Posterior cingulate gyrus (tissue), 11 donors: ENCODE results near the gene SH2D6.
"Not testable (repeated sequence)": the region's sequence is repeated elsewhere in the genome, so short reads cannot be mapped to it uniquely, and the experiment has no call there.

Source experiments
- DNase-seq, 10 donors: peaks; one replicate each; pipeline versions ENCODE4 v3.0.0 to v3.0.0-alpha.2; 2020 to 2021; ENCODE audit warnings: mixed read lengths in 3 of 10
- intact Hi-C: fragments of 100-400 bp; cut with DNase I; formaldehyde crosslinking; loops from one replicate; pipeline ENCODE4 v1.15.1; 2023

The SH2D6 gene

DNA sequence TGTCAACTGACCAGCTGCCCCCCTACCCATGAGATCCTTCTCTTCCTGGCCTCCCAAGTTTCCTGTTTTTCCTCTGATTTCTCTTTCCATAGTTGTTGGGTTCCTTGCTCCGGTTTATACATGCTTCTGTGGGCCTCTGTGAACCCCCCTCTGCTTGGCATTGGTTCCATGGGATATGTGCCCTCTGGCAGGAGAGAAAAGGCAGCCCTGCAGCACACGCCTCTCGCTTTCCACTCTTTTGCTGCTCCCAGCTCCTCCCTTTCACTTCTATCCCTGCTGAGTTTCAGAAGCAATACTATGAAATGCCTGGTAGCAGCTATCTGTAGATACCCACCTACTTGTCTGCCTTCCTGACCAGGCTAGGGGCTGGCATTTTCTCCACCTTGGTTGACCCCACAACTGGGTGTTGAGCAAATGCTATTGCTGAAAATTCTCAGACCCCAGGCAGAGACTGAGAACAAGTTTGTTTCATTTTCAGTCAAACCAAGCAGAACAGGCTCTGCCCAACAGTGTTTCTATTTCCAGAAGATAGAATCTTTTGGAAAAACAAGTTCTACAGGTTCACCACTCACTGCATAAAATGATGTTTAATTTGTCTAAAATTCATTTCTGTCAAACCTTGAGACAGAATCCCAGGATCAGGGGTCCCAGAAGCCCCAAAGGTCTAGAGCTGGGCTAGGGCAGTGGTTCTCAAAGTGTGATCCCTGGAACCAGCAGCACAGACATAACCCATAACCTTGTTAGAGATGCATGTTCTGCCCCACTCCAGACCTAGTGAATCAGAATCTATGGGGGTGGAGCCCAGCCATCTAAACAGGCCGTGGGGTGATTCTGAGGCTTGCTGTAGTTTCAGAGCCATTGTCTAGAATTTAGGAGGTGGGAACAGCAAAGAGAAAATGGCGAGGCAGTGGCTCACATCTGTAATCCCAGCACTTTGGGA lies 21.7 kb upstream of the SH2D6 start:
- intact Hi-C loops = no loop called here
- DNase-seq = peak in 3 of 10 donors; percentile 43 to 64 (median 51)

DNA sequence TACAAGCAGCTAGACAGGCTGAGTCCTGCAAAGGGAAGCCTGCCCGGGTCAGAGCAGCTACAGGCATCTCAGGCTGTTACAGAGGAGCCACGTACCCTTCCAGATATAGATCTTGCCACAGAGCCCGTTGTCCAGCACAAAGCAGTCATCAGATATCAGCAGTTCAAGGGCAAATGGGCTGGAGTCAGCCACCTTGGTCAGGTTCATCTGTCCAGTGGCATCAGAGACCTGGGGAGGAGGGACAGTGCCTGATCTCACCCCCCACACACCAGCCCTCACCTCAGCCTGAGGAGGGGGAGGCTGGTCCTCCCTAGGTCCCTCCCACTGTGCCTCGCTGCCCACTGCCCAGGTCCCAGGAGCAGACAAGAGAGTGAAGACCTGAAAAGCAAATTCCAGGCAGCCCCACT lies 20.6 kb upstream of the SH2D6 start:
- DNase-seq = peak in 3 of 10 donors; percentile 25 to 61 (median 31)
- intact Hi-C loops = no loop called here

DNA sequence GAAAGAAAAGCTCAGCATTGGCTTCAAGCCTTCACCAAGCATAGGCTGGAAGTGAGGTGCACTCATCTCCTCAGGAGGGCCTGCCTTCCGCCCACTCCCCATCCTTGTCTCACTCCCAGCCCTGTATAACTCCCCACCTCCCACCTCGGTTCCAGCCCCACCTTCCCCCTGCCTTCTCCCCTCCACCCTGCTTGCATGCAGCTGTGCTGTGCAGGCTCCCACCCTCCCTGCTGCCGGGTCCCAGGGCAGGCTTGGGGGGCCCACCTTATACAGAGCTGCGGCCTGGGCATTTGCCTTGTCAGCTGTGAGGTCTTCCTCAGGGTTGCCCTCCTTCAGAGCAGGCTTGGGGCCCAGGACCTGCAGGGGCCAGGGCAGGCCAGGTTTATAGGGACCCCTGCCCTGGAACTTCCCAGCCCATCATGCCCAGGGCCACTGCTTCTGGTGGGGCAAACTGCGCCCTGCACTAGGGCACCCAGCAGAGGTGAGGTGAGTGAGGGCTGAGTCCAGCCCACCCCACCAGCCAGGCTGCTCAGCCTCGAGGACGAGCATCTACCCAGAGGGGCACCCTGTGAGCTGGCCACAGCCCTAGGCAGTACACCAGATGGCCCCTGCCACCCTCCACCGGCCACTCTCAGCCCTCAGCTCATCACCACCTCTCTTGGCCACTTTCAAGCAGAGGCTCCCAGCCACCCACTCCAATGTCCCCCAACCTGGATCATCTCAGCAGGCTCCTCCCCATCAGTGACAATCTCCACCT lies 19.9 kb upstream of the SH2D6 start:
- DNase-seq = peak in 3 of 10 donors; percentile 43 to 76 (median 65)
- intact Hi-C loops = no loop called here

DNA sequence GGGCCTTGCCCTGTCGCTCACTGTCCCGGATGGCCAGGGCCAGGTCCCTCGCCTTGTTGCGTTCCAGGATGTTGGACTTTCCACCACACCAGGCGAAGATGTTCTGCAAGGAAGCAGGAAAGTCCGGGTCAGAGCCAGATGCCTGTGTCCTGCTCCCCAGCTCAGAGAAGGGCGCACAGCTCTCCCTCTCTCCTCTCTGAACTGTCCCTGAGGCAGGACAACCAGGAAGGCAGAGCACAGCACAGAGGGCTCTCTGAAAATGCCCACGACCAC lies 19.4 kb upstream of the SH2D6 start:
- intact Hi-C loops = no loop called here
- peak in 1 of 10 donors; percentile 57 for DNase-seq

DNA sequence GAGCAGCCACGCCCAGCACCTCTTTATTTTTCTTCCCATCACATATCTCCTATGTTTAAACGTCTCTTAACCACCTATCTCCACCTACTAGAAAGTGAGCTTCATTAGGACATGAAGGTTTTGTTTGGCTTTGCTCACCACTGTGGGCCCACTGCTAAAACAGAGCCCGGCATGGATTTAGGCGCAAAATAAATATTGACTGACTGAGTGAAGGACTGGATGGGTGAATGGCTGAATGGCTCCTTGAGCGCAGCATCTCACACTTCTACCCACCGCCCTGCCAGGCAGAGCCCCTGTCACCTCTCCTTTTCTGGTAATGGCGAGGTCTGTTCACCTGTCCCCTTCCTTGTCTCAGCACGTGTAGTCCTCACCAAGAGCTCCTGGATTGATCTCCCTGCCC lies 18.5 kb upstream of the SH2D6 start:
- intact Hi-C loops = no loop called here
- peak in 2 of 10 donors; percentile 7 to 39 for DNase-seq

DNA sequence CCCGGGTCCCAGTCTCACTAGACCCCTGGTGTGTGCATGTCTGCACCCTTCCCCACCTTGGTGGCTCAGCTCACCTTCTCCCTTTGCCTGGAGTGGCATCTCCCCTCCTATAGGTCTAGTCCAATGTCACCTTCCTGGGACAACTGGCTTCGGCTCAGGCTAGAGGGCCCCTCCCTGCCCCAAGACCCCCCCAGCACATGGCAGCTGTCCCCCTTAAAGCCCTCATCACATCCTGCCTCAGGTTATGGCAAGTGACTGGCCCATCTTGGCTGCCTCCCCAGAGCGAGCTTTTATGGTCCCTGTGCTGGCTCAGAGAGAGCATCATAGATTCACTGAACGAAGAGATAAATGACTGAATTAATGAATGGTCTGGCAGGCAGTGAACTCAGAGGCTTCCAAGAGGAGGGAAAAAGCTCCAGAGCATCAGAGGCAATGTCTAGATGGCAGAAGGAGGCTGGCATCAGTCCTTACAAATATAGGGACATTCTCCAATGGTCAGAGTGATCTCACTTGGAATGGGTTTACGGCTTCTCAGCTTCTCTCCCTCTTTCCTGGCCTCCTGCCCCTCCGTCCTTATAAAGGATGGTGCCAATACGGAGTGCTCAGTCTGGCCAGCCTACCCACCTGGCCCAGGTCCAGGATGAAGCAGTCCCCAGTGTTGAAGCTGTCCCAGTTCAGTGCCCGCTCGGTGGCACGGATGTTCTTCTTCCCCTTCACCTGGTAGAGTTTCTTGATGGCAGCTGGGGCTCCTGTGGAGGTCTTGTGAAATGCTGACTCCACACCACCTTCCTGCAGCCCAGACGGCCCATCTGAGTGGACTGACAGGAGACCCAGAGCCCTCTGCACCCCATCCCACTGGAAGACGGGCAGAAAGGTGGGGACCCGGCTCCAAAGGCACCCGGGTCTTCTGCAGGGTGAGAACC lies 17.7 kb upstream of the SH2D6 start:
- DNase-seq = peak in 3 of 10 donors; percentile 39 to 59 (median 40)
- intact Hi-C loops = no loop called here

DNA sequence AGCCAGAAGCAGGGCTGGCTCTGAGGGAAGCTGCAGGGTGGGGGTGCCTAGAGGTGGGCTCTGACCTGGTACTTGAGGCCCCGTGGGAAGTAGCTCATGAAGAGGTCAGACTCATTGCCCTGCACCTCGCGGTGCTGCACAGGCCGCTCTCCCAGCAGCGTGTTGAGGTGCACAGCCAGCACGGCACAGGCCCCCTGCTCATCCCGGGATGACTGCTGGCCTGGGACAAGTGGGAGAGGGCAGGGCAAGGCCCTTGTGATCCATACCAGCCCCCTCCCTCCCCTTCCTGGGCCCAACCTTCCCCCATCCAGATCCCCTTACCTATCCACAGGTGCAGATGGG lies 17.1 kb upstream of the SH2D6 start:
- DNase-seq = peak in 2 of 10 donors; percentile 19 to 62
- intact Hi-C loops = no loop called here

DNA sequence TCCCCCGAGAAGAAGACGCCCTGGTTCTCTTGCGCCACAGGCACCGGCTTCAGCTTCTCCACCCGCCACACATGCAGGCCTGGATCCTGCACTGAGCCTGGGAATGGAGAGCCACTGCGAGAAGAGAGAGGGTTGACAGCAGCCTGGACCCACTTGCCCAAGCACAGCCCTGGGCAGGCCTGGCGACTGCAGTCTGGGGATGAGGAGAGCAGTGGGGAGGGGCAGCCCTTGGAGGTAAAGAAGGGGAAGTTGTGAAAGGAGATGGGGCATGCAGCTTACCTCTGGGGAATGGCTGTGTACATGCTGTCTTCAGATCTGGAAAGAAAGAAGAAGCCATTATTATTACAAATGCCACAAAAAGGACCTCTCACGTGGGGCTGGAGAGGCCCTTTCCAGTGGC lies 16.7 kb upstream of the SH2D6 start:
- DNase-seq = peak in 1 of 10 donors; percentile 82

DNA sequence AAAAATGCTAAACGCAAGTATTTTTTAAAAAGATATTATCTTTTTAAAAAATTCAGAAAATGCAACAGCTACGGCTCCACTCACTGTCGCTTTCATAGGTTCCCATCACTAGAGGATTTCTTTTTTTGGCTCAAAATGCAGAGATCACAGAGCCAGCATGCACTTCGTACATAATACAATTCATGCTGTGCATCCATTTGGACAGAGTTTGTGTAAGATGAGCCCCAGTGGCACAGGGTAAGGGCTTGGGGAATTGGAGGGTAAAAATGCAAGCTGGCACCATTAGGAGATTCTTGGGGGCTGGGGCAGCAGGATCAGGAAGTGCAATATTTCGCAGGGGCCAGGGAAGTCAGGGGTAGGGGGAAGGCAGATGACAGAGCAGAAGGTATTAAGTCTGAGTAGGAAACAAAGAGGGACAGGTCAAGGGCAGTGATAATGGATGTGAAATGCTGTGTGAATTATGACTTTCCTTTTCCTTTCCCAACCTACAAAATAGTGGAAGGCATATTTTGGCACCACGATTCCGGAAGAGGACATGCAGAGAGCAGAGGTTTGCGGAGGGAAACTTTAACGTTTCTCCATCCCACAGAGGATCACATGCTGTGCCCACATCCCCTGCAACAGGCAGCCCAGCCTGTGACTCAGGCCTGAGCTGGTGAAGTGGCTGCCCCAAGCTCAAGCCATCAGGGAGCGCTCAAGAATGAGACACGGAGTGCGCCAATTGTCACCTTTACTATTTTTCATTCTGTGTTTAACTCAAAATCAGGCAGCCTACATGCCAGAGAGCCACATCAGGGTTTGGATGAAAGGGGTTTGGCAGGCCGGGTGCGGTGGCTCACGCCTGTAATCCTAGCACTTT lies 13.1 kb upstream of the SH2D6 start:
- intact Hi-C loops = no loop called here
- DNase-seq = peak in 1 of 10 donors; percentile 60

More for the DNA sequence above, 16.7 kb upstream of the SH2D6 start:
- intact Hi-C loops = no loop called here

DNA sequence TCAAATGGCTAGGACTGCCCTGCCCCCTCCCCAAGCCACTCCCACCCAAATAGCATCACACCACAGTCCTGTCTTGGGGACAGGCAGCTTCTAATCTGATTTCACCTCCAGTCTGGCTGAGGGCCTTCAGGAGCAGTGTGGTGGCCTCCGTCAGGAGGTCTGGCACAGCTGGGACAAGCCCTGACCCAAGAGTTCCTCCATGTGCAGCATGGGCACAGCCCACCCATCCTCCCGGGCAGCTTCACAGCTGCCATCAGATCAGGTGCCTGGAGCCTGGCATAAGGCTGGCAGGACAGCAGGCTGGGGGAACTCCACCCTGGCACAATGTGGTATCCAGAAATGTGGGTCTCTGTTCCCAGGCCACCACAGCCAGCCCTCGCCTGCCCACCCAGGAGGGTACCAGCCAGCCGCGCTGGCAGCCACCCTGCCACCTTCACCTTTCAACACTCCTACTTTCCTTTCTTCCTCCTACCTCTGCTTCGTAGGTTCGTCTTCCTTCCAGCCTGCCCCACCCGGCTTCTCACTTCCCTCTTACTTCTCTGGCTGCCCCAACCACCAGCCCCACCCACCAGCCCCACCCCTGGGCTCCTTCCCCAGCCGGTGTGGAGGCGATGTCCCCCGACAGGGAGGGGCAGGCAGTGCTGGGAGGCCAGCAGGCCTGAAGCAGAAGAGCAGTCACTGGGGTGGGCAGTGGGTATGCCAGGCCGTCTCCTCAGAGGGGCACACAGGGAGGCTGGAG lies 8.5 kb upstream of the SH2D6 start, which contains the start of gene CAPG:
Gene CAPG (minus strand): TSS at position 522 of the 739 bp plus-strand sequence. CDS start 8,221 bp downstream, outside the sequence.
- no peak for DNase-seq
- intact Hi-C loops = no loop called here

DNA sequence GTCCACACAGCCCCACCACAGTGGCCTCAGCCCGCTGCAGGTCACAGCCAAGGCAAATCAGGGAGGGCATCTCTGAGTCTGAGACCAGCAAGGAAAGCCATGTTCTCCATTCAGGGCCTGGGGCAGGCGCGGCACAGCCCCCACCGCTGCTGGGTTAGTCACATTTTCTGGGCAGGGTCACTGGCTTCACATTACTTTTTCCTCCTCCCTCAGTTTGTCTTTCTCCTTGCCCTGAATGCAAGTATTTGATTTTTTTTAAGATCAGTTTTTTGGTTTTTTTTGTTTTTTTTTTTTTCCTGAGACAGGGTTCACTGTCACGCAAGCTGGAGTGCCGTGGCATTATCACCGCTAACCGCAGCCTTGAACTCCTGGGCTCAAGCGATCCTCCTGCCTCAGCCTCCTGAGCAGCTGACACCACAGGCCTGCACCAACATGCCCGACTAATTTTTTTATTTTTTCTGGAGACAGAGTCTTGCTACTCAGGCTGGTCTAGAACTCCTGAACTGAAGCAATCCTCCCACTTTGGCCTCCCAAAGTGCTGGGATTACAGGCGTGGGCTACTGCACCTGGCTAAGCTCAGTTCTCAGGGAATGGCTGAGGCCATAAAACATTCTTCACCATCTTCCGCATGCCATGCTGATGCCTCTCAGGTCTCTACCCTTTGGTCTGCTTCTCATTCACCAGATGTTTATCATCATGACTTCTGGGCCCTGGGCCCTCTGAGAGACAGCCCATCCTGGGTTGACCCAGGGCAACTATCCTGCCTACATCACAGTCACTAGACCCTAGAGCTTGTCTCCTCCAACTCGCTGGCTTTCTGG lies 7.7 kb upstream of the SH2D6 start:
- intact Hi-C loops = no loop called here
- no peak for DNase-seq

DNA sequence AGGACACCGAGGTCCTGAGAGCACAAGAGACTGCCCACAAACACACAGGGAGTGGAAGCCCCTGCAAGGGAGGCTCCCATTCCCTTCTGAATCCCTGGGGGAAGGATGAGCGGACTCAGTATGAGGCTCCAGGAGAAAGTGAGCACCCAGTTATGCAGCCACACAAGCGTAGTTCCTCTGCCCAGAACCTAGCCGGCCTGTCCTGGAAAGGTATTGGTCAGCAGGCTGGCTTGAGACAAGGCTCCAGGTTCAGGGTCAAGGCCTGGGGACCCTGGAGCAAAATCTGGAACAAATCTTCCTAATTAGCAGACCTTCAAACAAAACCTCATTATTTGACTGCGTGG lies 7.1 kb upstream of the SH2D6 start:
- DNase-seq = no peak
- intact Hi-C loops = no loop called here

DNA sequence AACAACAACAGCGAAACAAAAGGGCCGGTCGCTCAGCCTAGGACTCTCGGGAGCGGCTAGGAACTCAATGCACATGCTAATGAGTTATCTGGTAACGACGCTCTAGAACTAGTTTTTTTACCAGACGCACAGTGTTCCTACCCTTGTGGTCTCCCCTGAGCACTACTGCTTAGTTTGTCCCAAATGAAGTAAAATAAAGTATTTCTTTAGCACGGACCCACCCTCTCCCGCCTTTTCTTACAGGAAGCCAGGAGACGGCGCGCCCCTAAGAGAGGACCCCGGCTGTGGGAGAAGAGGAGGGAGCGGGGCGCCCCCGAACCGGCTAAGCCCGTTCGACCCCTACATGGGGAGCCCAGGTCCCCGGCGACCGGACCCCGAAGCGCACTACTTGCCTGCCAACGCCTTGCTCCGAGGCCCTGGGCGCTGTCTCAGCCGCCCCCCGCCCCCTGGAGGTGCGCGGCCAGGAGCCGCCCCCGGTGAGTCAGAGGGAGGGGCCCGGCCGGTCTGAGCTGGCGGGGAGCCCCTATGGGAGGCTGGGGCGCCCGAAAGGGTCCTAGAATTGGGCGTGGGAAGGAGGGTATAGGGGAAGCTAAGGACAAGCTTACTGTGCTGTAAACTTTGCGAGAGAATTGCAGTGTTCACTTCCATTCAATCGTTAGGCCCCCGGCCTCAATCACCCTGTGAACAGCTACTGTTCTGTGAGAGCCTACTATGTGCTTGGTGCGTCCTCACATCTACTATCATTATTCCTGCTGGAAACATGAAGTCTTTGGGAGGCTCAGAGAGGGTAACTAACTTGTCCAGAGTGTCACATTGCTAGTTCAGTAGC lies 4.7 kb upstream of the SH2D6 start:
- intact Hi-C loops = no loop called here

DNA sequence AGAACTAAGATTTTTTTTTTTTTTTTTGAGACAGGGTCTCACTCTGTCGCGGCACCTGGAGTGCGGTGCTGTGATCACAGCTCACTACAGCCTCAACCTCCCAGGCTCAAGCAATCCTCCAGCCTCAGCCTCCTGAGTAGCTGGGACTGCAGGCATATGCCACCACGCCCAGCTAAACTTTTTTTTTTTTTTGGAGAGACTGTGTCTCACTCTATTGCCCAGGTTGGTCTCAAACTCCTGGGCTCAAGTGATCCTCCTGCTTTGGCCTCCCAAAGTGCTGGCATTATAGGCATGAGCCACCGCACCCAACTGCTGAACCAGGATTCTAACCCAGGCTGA lies 4.1 kb upstream of the SH2D6 start:
- DNase-seq, intact Hi-C loops: not testable (repeated sequence)

More for the DNA sequence above, 4.7 kb upstream of the SH2D6 start:
- DNase-seq = no peak

DNA sequence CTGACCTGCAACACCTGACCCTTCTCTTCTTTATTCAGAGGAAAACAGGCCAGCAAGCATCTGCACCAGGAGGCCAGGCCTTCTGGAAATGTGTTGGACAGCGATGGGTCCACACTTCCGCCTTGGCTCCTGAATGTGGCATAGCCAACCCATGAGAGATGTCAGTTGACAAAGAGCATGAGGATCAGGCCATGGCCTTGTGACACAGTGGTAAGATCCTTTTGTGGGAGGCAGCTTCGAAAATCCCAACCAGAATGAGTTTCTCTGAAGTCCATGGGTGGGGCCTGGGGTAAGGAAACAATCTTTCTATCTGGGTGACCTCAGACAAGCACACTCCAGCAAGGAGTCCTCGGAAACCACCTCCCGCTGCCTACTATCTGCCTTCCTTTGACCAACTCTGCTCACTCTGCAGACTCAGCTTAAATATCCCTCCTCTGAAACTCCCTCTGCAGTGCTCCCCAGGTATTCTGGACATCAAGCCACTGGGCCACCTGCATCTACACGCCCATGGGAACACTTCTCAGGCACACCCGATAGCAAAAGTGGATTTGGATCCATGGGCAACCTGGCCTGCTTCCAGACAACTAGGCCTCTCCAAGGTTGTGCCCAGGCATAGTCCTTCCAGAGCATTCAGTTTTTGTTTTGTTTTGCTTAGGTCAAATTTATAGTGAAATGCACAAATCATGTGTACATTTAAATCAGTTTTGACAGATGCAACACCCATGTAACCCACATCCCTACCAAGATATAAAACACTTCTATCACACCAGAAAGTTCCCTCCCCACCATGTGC lies 3.6 kb upstream of the SH2D6 start:
- intact Hi-C loops = no loop called here
- DNase-seq = peak in 1 of 10 donors; percentile 52

DNA sequence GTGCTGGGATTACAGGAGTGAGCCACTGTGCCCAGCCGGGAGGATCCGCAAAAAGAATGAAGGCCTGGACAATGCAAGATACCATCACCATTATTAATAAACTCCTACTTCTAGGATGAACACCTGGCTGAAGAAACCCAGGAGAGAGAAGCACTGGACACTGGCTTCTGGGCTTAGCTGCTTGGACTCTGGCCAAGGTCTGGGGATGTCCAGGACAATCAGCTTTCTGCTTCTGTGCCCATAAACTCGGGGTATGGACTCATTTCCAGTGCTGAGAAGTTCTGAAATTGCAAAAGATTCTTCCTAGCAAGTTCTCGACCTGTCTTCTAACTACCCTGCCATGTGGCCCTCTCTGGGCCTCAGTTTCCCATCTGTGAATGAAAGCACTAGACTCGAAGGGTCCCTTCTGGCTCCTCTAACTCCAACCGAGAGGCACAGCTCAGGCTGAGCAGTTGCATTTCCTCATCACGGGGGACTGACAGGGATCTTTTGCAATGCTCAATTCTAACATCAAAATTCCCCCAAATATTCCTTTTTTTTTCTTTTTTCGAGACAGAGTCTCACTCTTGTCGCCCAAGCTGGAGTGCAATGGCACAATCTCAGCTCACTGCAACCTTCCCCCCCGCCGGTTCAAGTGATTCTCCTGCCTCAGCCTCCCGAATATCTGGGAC lies 2.4 kb upstream of the SH2D6 start:
- intact Hi-C loops = no loop called here
- DNase-seq = no peak
